Common myeloid progenitor, CD34-positive (primary cell): Measurements from ENCODE around the gene LTBP3.

Experiments
- CTCF ChIA-PET: fragments of 350-600 bp; sonication (Branson Sonifier 250); formaldehyde crosslinking; loops from one replicate; lab custom pipeline; 2021; ENCODE audit warnings: antibody characterized with exemption; lab: Charles Lee
- POLR2A ChIA-PET: fragments of 350-600 bp; sonication (Branson Sonifier 250); formaldehyde crosslinking; loops from one replicate; lab custom pipeline; 2021; ENCODE audit warnings: antibody characterized with exemption; lab: Charles Lee
- DNase-seq, 3 donors: peaks; one replicate each; pipeline versions ENCODE4 v3.0.0 to v3.0.0-alpha.2; 2013
- H3K27ac ChIP-seq, 2 experiments: 1 replicate in 1 of 2; 2 replicates in 1 of 2; pipeline ENCODE4 v1.7.0; 2013; ENCODE audit warnings: inconsistent platforms in 2 of 2, low read length in 2 of 2, mild to moderate bottlenecking in 2 of 2, low read depth in 1 of 2, moderate library complexity in 1 of 2; ENCODE audit not compliant: severe bottlenecking in 2 of 2, insufficient read depth in 1 of 2, poor library complexity in 1 of 2
- H3K27me3 ChIP-seq, 5 experiments: replicated peaks in 2 of 5; 1 replicate in 3 of 5; 2 replicates in 2 of 5; pipeline versions ENCODE4 v1.6.1 to v1.7.0; 2013; ENCODE audit warnings: low read length in 4 of 5, mild to moderate bottlenecking in 2 of 5, moderate library complexity in 2 of 5, inconsistent platforms in 1 of 5; ENCODE audit not compliant: insufficient read depth in 5 of 5, control insufficient read depth in 4 of 5
- H3K36me3 ChIP-seq, 4 experiments: 1 replicate in 2 of 4; 2 replicates in 2 of 4; pipeline versions ENCODE4 v1.6.1 to v1.7.0; 2013; ENCODE audit warnings: low read length in 3 of 4, control low read depth in 1 of 4, mild to moderate bottlenecking in 1 of 4; ENCODE audit not compliant: control insufficient read depth in 4 of 4, insufficient read depth in 4 of 4
- H3K4me1 ChIP-seq, 4 experiments: 1 replicate in 3 of 4; 2 replicates in 1 of 4; pipeline versions ENCODE4 v1.6.1 to v1.7.1; 2013; ENCODE audit warnings: low read length in 3 of 4, mild to moderate bottlenecking in 3 of 4, control low read depth in 1 of 4, inconsistent platforms in 1 of 4, moderate library complexity in 1 of 4; ENCODE audit not compliant: control insufficient read depth in 4 of 4, insufficient read depth in 4 of 4; ENCODE audit errors: control extremely low read depth in 1 of 4
- H3K4me3 ChIP-seq, 7 experiments: 1 replicate in 4 of 7; 2 replicates in 3 of 7; pipeline versions ENCODE4 v1.5.1 to v1.7.0; 2013; ENCODE audit warnings: mild to moderate bottlenecking in 7 of 7, low read length in 6 of 7, moderate library complexity in 6 of 7, inconsistent platforms in 2 of 7, low read depth in 2 of 7, control low read depth in 1 of 7; ENCODE audit not compliant: insufficient read depth in 4 of 7, control insufficient read depth in 1 of 7; ENCODE audit errors: extremely low read depth in 1 of 7
- H3K9me3 ChIP-seq, 5 experiments: 1 replicate in 4 of 5; 2 replicates in 1 of 5; pipeline versions ENCODE4 v1.6.1 to v1.7.1; 2013; ENCODE audit warnings: low read length in 4 of 5, mild to moderate bottlenecking in 2 of 5, inconsistent platforms in 1 of 5, low read depth in 1 of 5, moderate library complexity in 1 of 5; ENCODE audit not compliant: control insufficient read depth in 4 of 5, insufficient read depth in 2 of 5; ENCODE audit errors: control extremely low read depth in 1 of 5
- WGBS: methylation state at CpG from one replicate; pipeline ENCODE4 v1.1.5; 2013; ENCODE audit not compliant: insufficient coverage; 5-methylcytosine and 5-hydroxymethylcytosine counted together

Gene LTBP3

GRCh38 chr11:65502274-65502554 lies 55.9 kb downstream of the LTBP3 start:
- no peak for DNase-seq
- Histone ChIP-seq H3K4me1 (peaks cover 18 to 50% (median 39%) of the 10 kb centered on the region in 4 experiments), H3K4me3 (peak overlapping the region in 6 of 7 experiments; percentile 97 to 100 (median 100)), H3K36me3 (peaks cover 22 to 59% (median 48%) of the 10 kb centered on the region in 4 experiments), H3K27me3 (no peaks in the 10 kb centered on the region), H3K9me3 (no peaks in the 10 kb centered on the region), H3K27ac (peak overlapping the region; percentile 100)
- ChIA-PET POLR2A (interaction anchor here (0.7 to 26.7 kb wide), 7 partner anchors 10 to 80 kb away, joined by 3 to 1072 read pairs (median 16); partner anchors contain the start of genes NEAT1 and ZNRD2), CTCF (interaction anchor here (0.9 to 26.9 kb wide), 6 partner anchors 15 to 173 kb away, joined by 3 to 653 read pairs (median 8); partner anchors contain the start of gene NEAT1)

DNA sequence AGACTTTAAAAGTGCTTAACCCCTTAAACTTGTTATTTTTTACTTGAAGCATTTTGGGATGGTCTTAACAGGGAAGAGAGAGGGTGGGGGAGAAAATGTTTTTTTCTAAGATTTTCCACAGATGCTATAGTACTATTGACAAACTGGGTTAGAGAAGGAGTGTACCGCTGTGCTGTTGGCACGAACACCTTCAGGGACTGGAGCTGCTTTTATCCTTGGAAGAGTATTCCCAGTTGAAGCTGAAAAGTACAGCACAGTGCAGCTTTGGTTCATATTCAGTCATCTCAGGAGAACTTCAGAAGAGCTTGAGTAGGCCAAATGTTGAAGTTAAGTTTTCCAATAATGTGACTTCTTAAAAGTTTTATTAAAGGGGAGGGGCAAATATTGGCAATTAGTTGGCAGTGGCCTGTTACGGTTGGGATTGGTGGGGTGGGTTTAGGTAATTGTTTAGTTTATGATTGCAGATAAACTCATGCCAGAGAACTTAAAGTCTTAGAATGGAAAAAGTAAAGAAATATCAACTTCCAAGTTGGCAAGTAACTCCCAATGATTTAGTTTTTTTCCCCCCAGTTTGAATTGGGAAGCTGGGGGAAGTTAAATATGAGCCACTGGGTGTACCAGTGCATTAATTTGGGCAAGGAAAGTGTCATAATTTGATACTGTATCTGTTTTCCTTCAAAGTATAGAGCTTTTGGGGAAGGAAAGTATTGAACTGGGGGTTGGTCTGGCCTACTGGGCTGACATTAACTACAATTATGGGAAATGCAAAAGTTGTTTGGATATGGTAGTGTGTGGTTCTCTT lies 56.5 kb downstream of the LTBP3 start:
- POLR2A ChIA-PET = interaction anchor here (0.6 to 26.7 kb wide), 12 partner anchors 9 to 1253 kb away, joined by 3 to 1072 read pairs (median 6); partner anchors contain the start of genes NEAT1, SLC25A45 and ZNRD2
- Histone ChIP-seq H3K4me3 (peak overlapping the region in 6 of 7 experiments; percentile 97 to 100 (median 100)), H3K4me1 (peaks cover 20 to 55% (median 41%) of the 10 kb centered on the region in 4 experiments), H3K9me3 (no peaks in the 10 kb centered on the region), H3K27me3 (no peaks in the 10 kb centered on the region), H3K27ac (peak overlapping the region; percentile 100), H3K36me3 (peaks cover 22 to 59% (median 48%) of the 10 kb centered on the region in 4 experiments)
- CTCF ChIA-PET = interaction anchor here (0.9 to 26.9 kb wide), 6 partner anchors 15 to 172 kb away, joined by 3 to 653 read pairs (median 8); partner anchors contain the start of gene NEAT1
- DNase-seq = peak in 2 of 3 donors; percentile 30 to 35
- WGBS = 0% methylated on average over 3 of the region's 3 CpGs

DNA sequence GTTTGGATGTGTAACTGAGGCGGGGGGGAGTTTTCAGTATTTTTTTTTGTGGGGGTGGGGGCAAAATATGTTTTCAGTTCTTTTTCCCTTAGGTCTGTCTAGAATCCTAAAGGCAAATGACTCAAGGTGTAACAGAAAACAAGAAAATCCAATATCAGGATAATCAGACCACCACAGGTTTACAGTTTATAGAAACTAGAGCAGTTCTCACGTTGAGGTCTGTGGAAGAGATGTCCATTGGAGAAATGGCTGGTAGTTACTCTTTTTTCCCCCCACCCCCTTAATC lies 57.0 kb downstream of the LTBP3 start:
- Histone ChIP-seq H3K36me3 (peaks cover 22 to 59% (median 46%) of the 10 kb centered on the region in 4 experiments), H3K9me3 (no peaks in the 10 kb centered on the region), H3K4me1 (peaks cover 25 to 55% (median 43%) of the 10 kb centered on the region in 4 experiments), H3K27me3 (no peaks in the 10 kb centered on the region), H3K27ac (peak overlapping the region; percentile 100), H3K4me3 (peak overlapping the region in 6 of 7 experiments; percentile 97 to 100 (median 100))
- peak in 1 of 3 donors; percentile 37 for DNase-seq
- WGBS = no CpG with 5 or more reads among the region's 2 CpGs
- POLR2A ChIA-PET = interaction anchor here (0.6 to 26.7 kb wide), 10 partner anchors 9 to 1253 kb away, joined by 3 to 1072 read pairs (median 6); partner anchors contain the start of gene NEAT1
- CTCF ChIA-PET = interaction anchor here (0.9 to 26.9 kb wide), 3 partner anchors 28 to 172 kb away, joined by 3 to 653 read pairs (median 74); partner anchors contain the start of gene NEAT1

DNA sequence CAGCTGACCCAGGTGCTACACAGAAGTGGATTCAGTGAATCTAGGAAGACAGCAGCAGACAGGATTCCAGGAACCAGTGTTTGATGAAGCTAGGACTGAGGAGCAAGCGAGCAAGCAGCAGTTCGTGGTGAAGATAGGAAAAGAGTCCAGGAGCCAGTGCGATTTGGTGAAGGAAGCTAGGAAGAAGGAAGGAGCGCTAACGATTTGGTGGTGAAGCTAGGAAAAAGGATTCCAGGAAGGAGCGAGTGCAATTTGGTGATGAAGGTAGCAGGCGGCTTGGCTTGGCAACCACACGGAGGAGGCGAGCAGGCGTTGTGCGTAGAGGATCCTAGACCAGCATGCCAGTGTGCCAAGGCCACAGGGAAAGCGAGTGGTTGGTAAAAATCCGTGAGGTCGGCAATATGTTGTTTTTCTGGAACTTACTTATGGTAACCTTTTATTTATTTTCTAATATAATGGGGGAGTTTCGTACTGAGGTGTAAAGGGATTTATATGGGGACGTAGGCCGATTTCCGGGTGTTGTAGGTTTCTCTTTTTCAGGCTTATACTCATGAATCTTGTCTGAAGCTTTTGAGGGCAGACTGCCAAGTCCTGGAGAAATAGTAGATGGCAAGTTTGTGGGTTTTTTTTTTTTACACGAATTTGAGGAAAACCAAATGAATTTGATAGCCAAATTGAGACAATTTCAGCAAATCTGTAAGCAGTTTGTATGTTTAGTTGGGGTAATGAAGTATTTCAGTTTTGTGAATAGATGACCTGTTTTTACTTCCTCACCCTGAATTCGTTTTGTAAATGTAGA lies 57.6 kb downstream of the LTBP3 start:
- H3K27me3 ChIP-seq = no peaks in the 10 kb centered on the region
- peak overlapping the region; percentile 71 to 100 (median 99) for H3K4me3 ChIP-seq
- H3K36me3 ChIP-seq = peaks cover 22 to 57% (median 43%) of the 10 kb centered on the region in 4 experiments
- ChIA-PET CTCF (interaction anchor here (0.7 to 26.9 kb wide), 6 partner anchors 9 to 84 kb away, joined by 3 to 653 read pairs (median 11); partner anchors contain the start of gene NEAT1), POLR2A (interaction anchor here (0.6 to 26.7 kb wide), 17 partner anchors 8 to 737 kb away, joined by 3 to 1072 read pairs (median 8); partner anchors contain the start of genes NEAT1, SLC25A45 and TIGD3)
- WGBS = 0% methylated on average over 11 of the region's 20 CpGs
- no peaks in the 10 kb centered on the region for H3K9me3 ChIP-seq
- peak in 2 of 3 donors; percentile 58 to 65 for DNase-seq
- H3K4me1 ChIP-seq = peaks cover 27 to 55% (median 45%) of the 10 kb centered on the region in 4 experiments
- H3K27ac ChIP-seq = peak overlapping the region; percentile 100

DNA sequence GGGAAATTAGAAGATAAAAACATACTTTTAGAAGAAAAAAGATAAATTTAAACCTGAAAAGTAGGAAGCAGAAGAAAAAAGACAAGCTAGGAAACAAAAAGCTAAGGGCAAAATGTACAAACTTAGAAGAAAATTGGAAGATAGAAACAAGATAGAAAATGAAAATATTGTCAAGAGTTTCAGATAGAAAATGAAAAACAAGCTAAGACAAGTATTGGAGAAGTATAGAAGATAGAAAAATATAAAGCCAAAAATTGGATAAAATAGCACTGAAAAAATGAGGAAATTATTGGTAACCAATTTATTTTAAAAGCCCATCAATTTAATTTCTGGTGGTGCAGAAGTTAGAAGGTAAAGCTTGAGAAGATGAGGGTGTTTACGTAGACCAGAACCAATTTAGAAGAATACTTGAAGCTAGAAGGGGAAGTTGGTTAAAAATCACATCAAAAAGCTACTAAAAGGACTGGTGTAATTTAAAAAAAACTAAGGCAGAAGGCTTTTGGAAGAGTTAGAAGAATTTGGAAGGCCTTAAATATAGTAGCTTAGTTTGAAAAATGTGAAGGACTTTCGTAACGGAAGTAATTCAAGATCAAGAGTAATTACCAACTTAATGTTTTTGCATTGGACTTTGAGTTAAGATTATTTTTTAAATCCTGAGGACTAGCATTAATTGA lies 58.3 kb downstream of the LTBP3 start:
- peaks cover 23 to 53% (median 42%) of the 10 kb centered on the region in 4 experiments for H3K4me1 ChIP-seq
- WGBS = no CpG with 5 or more reads among the region's 3 CpGs
- ChIA-PET POLR2A (interaction anchor here (0.6 to 26.7 kb wide), 16 partner anchors 8 to 736 kb away, joined by 3 to 1072 read pairs (median 8); partner anchors contain the start of genes NEAT1, SLC25A45 and TIGD3), CTCF (interaction anchor here (0.7 to 26.9 kb wide), 11 partner anchors 10 to 121 kb away, joined by 3 to 653 read pairs (median 7); partner anchors contain the start of gene NEAT1)
- peaks cover 22 to 50% (median 38%) of the 10 kb centered on the region in 4 experiments for H3K36me3 ChIP-seq
- H3K27ac ChIP-seq = peak overlapping the region; percentile 100
- H3K9me3 ChIP-seq = no peaks in the 10 kb centered on the region
- DNase-seq = peak in 2 of 3 donors; percentile 38 to 44
- peak overlapping the region; percentile 71 to 100 (median 99) for H3K4me3 ChIP-seq
- H3K27me3 ChIP-seq = no peaks in the 10 kb centered on the region
